ENCODE data around the gene NPTX1. TPM values are rescaled to one million over a fixed set of nuclear protein-coding genes. Genes with fewer than 3 reads are reported as not detected.

NPTX1 gene
- total and polyA plus RNA-seq, 2 donors (not counting 1 experiment from before 2014, with no cell fraction given), result 0.07 to 0.57 TPM

- Histone ChIP-seq H3K9ac (ENCODE audit: low read length) (no peak overlapping the region), H3K27ac (ENCODE audit: low read length in 2 of 2) (no peak overlapping the region), H3K4me2 (replicated peaks; ENCODE audit: low read depth, low read length, poor library complexity, severe bottlenecking) (no peak overlapping the region), H3K27me3 (replicated peaks in 1 of 4; ENCODE audit: control extremely low read depth in 1 of 4, control insufficient read depth in 3 of 4, insufficient read depth in 4 of 4, low read length in 3 of 4) (peaks cover 0 to 3% (median 0%) of the 10 kb centered on the region in 4 experiments), H3K79me2 (ENCODE audit: control insufficient read depth, insufficient read depth, low read length) (no peaks in the 10 kb centered on the region), H2AFZ (ENCODE audit: insufficient read depth, low read depth, low read length, poor library complexity, severe bottlenecking) (no peak overlapping the region), H3K9me3 (ENCODE audit: control extremely low read depth in 1 of 3, control insufficient read depth in 2 of 3, insufficient read depth in 1 of 3, low read length in 2 of 3) (no peaks in the 10 kb centered on the region), H3K4me1 (ENCODE audit: control insufficient read depth in 2 of 2, insufficient read depth in 2 of 2, low read length in 2 of 2) (peaks cover 25 to 26% of the 10 kb centered on the region in 2 donors), H4K20me1 (ENCODE audit: control insufficient read depth, insufficient read depth, low read length, poor library complexity, severe bottlenecking) (no peaks in the 10 kb centered on the region), H3K36me3 (replicated peaks in 1 of 2; ENCODE audit: control extremely low read depth in 1 of 2, control insufficient read depth in 1 of 2, extremely low read depth in 1 of 2, insufficient read depth in 2 of 2, low read length in 1 of 2) (no peaks in the 10 kb centered on the region), H3K4me3 (ENCODE audit: control extremely low read depth in 1 of 5, extremely low read depth in 1 of 5, insufficient read depth in 1 of 5, low read depth in 2 of 5, low read length in 4 of 5) (no peak overlapping the region)
- H3K27ac Mint-ChIP-seq, result no peak overlapping the region
- TF ChIP-seq CTCF (IDR thresholded peaks at IDR 0.05) (no peak), EZH2 (IDR thresholded peaks at IDR 0.05; ENCODE audit: borderline replicate concordance, insufficient read depth, low read depth, low read length, poor library complexity, severe bottlenecking) (no peak)
- H3K9me3 Mint-ChIP-seq (ENCODE audit: insufficient read depth), result no peaks in the 10 kb centered on the region
- no peaks in the 10 kb centered on the region for H3K27me3 Mint-ChIP-seq
- 93% methylated on average over 31 of the region's 33 CpGs for WGBS (ENCODE audit: insufficient coverage)
- ATAC-seq (ENCODE audit: low read depth) (no peak), DNase-seq (no peak)
- H3K4me1 Mint-ChIP-seq, result peaks cover 17% of the 10 kb centered on the region
- intact Hi-C loops (cut with micrococcal nuclease), result no loop called here
- H3K4me3 Mint-ChIP-seq, result no peak overlapping the region
- ChIA-PET CTCF (no interaction called here), POLR2A (no interaction called here)
Observed at GRCh38 chr17:80429356-80430275, 46.8 kb downstream of the NPTX1 start.

GRCh38 chr17:80428796-80429195 lies 47.6 kb downstream of the NPTX1 start:
- Histone ChIP-seq H3K27ac (ENCODE audit: low read length in 2 of 2) (no peak overlapping the region), H3K4me3 (ENCODE audit: control extremely low read depth in 1 of 5, extremely low read depth in 1 of 5, insufficient read depth in 1 of 5, low read depth in 2 of 5, low read length in 4 of 5) (no peak overlapping the region), H3K4me1 (ENCODE audit: control insufficient read depth in 2 of 2, insufficient read depth in 2 of 2, low read length in 2 of 2) (peaks cover 33 to 34% of the 10 kb centered on the region in 2 donors), H3K79me2 (ENCODE audit: control insufficient read depth, insufficient read depth, low read length) (no peaks in the 10 kb centered on the region), H3K27me3 (replicated peaks in 1 of 4; ENCODE audit: control extremely low read depth in 1 of 4, control insufficient read depth in 3 of 4, insufficient read depth in 4 of 4, low read length in 3 of 4) (peaks cover 0 to 3% (median 0%) of the 10 kb centered on the region in 4 experiments), H3K4me2 (replicated peaks; ENCODE audit: low read depth, low read length, poor library complexity, severe bottlenecking) (no peak overlapping the region), H4K20me1 (ENCODE audit: control insufficient read depth, insufficient read depth, low read length, poor library complexity, severe bottlenecking) (no peaks in the 10 kb centered on the region), H2AFZ (ENCODE audit: insufficient read depth, low read depth, low read length, poor library complexity, severe bottlenecking) (no peak overlapping the region), H3K9me3 (ENCODE audit: control extremely low read depth in 1 of 3, control insufficient read depth in 2 of 3, insufficient read depth in 1 of 3, low read length in 2 of 3) (no peaks in the 10 kb centered on the region), H3K9ac (ENCODE audit: low read length) (no peak overlapping the region), H3K36me3 (replicated peaks in 1 of 2; ENCODE audit: control extremely low read depth in 1 of 2, control insufficient read depth in 1 of 2, extremely low read depth in 1 of 2, insufficient read depth in 2 of 2, low read length in 1 of 2) (no peaks in the 10 kb centered on the region)
- POLR2A ChIA-PET, result no interaction called here
- ATAC-seq (ENCODE audit: low read depth) (no peak), DNase-seq (no peak)
- no peaks in the 10 kb centered on the region for H3K27me3 Mint-ChIP-seq
- CTCF ChIA-PET, result interaction anchor here (0.6 to 6.7 kb wide), 5 partner anchors 147 to 560 kb away, joined by 3 to 75 read pairs (median 19); no protein-coding TSS in a partner anchor
- no peak overlapping the region for H3K27ac Mint-ChIP-seq
- no peaks in the 10 kb centered on the region for H3K9me3 Mint-ChIP-seq (ENCODE audit: insufficient read depth)
- H3K4me3 Mint-ChIP-seq, result no peak overlapping the region
- TF ChIP-seq CTCF (IDR thresholded peaks at IDR 0.05) (no peak), EZH2 (IDR thresholded peaks at IDR 0.05; ENCODE audit: borderline replicate concordance, insufficient read depth, low read depth, low read length, poor library complexity, severe bottlenecking) (no peak)
- intact Hi-C loops (cut with micrococcal nuclease), result no loop called here
- H3K4me1 Mint-ChIP-seq, result peaks cover 23% of the 10 kb centered on the region
- 97% methylated on average over 10 of the region's 11 CpGs for WGBS (ENCODE audit: insufficient coverage)
